Thyroid gland (tissue), 4 donors: ENCODE measurements around the gene SIVA1.
A peak's percentile ranks its signal among the peaks of the same experiment; 100 is the strongest.

Experiments used
- POLR2A ChIP-seq, 2 donors: fragments of 450-650 bp; IDR thresholded peaks; one replicate each; pipeline ENCODE4 v1.6.1; 2017; ENCODE audit warnings: antibody characterized with exemption in 2 of 2, mild to moderate bottlenecking in 2 of 2, moderate library complexity in 1 of 2
- TF ChIP-seq, protein P1 (sequence below), 6 experiments: fragments of 200-600 bp in 3 of 6; fragments of 450-650 bp in 3 of 6; sonication (generic) in 3 of 6; IDR thresholded peaks; one replicate each; pipeline ENCODE4 v1.5.1; 2016 to 2019; ENCODE audit warnings: antibody characterized with exemption in 6 of 6, mild to moderate bottlenecking in 2 of 6, inconsistent platforms in 1 of 6, moderate library complexity in 1 of 6

DNA sequence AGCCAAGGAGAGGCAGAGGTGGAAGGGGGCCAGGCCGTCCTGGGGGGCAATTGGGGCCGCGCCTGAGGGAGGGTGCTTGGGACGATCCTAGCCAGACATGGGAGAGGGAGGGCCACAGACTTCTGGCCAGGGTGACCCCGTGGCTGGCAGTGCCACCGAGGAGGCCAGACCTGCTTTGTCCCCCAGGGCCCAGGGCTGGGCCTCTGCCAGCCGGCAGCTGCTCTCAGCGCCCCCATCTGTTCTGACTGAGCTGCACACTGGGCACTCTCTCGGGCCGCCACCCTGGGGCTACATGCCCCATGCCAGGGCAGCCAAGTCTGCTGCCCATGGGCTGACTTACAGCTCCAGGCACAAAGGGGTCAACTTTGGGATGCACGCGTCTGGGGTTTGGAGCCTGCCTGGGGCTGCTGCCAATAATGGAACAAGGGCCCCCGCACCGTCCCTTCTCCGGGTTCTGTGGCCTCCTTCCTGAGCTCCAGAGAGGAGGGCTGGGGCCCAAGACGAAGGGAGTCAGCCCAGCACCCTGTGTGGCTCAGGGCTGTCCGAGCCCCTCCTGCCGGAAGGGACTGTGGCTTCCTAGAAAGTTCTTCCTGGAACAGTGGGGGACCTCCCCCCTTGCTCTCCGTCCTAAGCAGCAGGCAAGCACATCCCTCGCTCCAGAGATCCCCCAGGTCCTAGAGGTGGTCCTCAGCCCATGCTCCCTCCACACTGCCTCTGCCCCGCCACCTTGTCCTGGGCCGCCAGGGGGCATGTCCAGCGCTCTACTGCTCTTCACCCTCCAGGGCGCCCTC, 27.8 kb upstream of the SIVA1 start:
- TF ChIP-seq, protein P1, sequence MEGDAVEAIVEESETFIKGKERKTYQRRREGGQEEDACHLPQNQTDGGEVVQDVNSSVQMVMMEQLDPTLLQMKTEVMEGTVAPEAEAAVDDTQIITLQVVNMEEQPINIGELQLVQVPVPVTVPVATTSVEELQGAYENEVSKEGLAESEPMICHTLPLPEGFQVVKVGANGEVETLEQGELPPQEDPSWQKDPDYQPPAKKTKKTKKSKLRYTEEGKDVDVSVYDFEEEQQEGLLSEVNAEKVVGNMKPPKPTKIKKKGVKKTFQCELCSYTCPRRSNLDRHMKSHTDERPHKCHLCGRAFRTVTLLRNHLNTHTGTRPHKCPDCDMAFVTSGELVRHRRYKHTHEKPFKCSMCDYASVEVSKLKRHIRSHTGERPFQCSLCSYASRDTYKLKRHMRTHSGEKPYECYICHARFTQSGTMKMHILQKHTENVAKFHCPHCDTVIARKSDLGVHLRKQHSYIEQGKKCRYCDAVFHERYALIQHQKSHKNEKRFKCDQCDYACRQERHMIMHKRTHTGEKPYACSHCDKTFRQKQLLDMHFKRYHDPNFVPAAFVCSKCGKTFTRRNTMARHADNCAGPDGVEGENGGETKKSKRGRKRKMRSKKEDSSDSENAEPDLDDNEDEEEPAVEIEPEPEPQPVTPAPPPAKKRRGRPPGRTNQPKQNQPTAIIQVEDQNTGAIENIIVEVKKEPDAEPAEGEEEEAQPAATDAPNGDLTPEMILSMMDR (IDR thresholded peaks at IDR 0.05), result peak in 1 of 6 experiments; percentile 16
- TF ChIP-seq POLR2A (IDR thresholded peaks at IDR 0.05), result no peak
